Neutrophil (primary cell): Measurements from ENCODE around the gene STAG1.
"Not testable (repeated sequence)": the region's sequence is repeated elsewhere in the genome, so short reads cannot be mapped to it uniquely, and the experiment has no call there.

Source experiments
- H3K27ac ChIP-seq: fragments of 200-600 bp; sonication (generic); 2 replicates; pipeline ENCODE4 v1.5.1; 2016; ENCODE audit warnings: mild to moderate bottlenecking, moderate library complexity
- H3K27me3 ChIP-seq: fragments of 200-600 bp; sonication (generic); 2 replicates; pipeline ENCODE4 v1.6.0; 2016; ENCODE audit warnings: mild to moderate bottlenecking
- H3K36me3 ChIP-seq: fragments of 200-600 bp; sonication (generic); 2 replicates; pipeline ENCODE4 v1.5.1; 2017
- H3K4me1 ChIP-seq, 2 experiments: fragments of 200-600 bp in 1 of 2; sonication (generic) in 1 of 2; 1 replicate in 1 of 2; 2 replicates in 1 of 2; pipeline versions ENCODE4 v1.5.1 to v1.6.1; 2013 to 2016; ENCODE audit warnings: low read depth in 1 of 2, low read length in 1 of 2, mild to moderate bottlenecking in 1 of 2, moderate library complexity in 1 of 2; ENCODE audit not compliant: control insufficient read depth in 1 of 2, insufficient read depth in 1 of 2
- H3K4me3 ChIP-seq, 2 experiments: fragments of 200-600 bp in 1 of 2; sonication (generic) in 1 of 2; 1 replicate in 1 of 2; 2 replicates in 1 of 2; pipeline ENCODE4 v1.5.1; 2013 to 2016; ENCODE audit warnings: low read depth in 1 of 2, low read length in 1 of 2, mild to moderate bottlenecking in 1 of 2, moderate library complexity in 1 of 2
- H3K9me3 ChIP-seq: fragments of 200-600 bp; sonication (generic); 2 replicates; pipeline ENCODE4 v1.5.1; 2016
- TF ChIP-seq, protein P1 (sequence below): fragments of 200-600 bp; sonication (generic); IDR thresholded peaks from 2 replicates; pipeline ENCODE4 v1.5.1; 2016; ENCODE audit warnings: antibody characterized with exemption

The STAG1 gene

DNA sequence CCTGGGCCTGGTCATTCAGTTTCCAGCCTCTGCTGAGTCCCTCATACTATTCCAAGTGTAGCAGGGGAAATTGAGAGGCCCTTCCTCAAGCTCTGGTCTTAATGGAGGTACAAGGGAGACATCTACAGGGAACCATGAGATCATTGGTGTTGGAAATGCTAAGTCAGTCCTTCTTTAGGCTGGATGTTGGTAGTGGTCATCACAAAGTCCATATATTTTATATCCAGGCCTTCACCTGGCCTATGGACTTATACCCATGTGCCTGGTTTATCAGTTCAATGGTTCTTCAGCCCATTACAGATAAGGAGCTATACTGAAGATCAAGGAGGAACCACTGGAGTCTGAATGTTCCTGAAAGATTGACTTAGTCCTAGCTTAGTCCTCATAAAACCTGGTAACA is 135.0 kb downstream of the STAG1 start:
- H3K36me3 ChIP-seq = no peaks in the 10 kb centered on the region
- H3K4me3 ChIP-seq = no peak overlapping the region
- peaks cover 18% of the 10 kb centered on the region in 2 experiments for H3K4me1 ChIP-seq
- H3K9me3 ChIP-seq = no peaks in the 10 kb centered on the region
- H3K27me3 ChIP-seq = no peaks in the 10 kb centered on the region
- peak overlapping the region; percentile 13 for H3K27ac ChIP-seq
- TF ChIP-seq, protein P1, sequence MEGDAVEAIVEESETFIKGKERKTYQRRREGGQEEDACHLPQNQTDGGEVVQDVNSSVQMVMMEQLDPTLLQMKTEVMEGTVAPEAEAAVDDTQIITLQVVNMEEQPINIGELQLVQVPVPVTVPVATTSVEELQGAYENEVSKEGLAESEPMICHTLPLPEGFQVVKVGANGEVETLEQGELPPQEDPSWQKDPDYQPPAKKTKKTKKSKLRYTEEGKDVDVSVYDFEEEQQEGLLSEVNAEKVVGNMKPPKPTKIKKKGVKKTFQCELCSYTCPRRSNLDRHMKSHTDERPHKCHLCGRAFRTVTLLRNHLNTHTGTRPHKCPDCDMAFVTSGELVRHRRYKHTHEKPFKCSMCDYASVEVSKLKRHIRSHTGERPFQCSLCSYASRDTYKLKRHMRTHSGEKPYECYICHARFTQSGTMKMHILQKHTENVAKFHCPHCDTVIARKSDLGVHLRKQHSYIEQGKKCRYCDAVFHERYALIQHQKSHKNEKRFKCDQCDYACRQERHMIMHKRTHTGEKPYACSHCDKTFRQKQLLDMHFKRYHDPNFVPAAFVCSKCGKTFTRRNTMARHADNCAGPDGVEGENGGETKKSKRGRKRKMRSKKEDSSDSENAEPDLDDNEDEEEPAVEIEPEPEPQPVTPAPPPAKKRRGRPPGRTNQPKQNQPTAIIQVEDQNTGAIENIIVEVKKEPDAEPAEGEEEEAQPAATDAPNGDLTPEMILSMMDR = no peak

DNA sequence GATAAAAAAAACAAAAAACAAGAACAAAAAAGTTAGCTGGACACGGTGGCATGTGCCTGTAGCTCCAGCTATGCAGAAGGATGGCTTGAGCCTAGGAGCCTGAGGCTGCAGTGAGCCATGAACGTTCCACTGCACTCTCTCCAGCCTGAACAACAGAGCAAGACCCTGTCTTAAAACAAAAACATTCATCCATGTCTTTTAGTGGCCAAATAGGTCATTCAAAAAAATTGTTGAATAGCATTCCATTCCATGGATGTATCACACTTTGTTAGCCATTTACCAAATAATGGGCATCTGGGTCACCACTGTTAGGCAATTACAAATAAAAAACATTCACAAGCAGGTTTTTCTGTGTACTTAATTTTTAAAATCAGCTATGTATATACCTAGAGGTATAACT is 139.7 kb downstream of the STAG1 start:
- H3K27me3 ChIP-seq = no peaks in the 10 kb centered on the region

DNA sequence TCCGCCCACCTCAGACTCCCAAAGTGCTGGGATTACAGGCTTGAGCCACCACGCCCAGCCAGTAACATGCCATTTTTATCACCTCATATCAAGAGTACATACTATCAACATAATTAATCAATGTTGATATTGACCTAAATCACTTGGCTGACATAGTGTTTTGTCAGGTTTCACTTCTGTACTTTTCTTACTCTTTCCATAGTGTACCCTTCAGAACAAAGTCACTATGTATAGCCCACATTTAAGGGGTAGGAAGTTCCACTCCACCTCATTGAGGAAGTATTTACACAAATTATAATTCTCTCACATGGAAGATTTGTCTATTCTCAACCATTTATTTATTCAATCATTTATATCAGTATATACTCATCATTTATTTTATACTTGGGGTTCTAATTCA is 145.2 kb downstream of the STAG1 start:
- TF ChIP-seq, protein P1 = no peak
- Histone ChIP-seq H3K36me3 (peaks cover 18% of the 10 kb centered on the region), H3K27me3 (no peaks in the 10 kb centered on the region), H3K4me1 (no peaks in the 10 kb centered on the region), H3K9me3 (no peaks in the 10 kb centered on the region), H3K27ac (no peak overlapping the region), H3K4me3 (no peak overlapping the region)

More for the DNA sequence above, 139.7 kb downstream of the STAG1 start:
- H3K9me3 ChIP-seq = no peaks in the 10 kb centered on the region
- no peaks in the 10 kb centered on the region for H3K36me3 ChIP-seq
- no peak overlapping the region for H3K4me3 ChIP-seq
- H3K4me1 ChIP-seq = no peaks in the 10 kb centered on the region
- H3K27ac ChIP-seq = no peak overlapping the region
- TF ChIP-seq, protein P1 = no peak

DNA sequence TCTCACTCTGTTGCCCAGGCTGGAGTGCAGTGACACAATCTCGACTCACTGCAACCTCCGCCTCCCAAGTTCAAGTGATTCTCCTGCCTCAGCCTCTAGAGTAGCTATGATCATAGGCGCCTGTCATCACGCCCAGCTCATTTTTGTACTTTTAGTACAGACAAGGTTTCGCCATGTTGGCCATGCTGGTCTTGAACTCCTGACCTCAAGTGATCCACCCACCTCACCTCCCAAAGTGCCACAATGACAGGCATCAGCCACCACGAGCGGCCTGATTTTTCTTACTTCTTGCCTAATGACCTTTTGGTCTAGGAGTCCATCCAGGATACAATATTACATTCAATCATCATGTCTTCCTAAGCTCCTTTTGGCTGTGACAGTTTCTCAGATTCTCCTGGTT is 146.0 kb downstream of the STAG1 start:
- H3K27ac ChIP-seq, H3K4me1 ChIP-seq, H3K4me3 ChIP-seq, H3K27me3 ChIP-seq, H3K9me3 ChIP-seq: not testable (repeated sequence)
- H3K36me3 ChIP-seq = peaks cover 18% of the 10 kb centered on the region

DNA sequence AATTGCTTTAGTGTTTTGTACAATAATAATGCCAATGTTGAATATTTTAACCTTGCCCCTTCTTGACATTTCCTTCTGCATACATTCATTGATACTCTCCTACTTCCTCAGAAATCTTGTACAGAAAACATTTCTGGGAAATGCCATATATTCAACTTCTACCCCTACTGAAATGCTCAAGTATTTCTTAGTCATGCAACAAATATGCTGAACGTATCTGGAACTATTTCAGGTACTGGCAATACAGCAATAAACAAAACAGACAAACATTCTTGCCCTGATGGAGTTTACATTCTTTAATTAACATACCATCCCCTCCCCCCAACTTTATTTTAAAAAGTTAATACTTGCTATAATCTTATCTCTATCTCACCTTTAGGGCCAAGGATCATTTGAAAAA is 147.2 kb downstream of the STAG1 start:
- no peaks in the 10 kb centered on the region for H3K27me3 ChIP-seq
- no peaks in the 10 kb centered on the region for H3K9me3 ChIP-seq
- H3K4me1 ChIP-seq = no peaks in the 10 kb centered on the region
- H3K36me3 ChIP-seq = peaks cover 18% of the 10 kb centered on the region
- H3K27ac ChIP-seq = no peak overlapping the region
- H3K4me3 ChIP-seq = no peak overlapping the region
- TF ChIP-seq, protein P1 = no peak

DNA sequence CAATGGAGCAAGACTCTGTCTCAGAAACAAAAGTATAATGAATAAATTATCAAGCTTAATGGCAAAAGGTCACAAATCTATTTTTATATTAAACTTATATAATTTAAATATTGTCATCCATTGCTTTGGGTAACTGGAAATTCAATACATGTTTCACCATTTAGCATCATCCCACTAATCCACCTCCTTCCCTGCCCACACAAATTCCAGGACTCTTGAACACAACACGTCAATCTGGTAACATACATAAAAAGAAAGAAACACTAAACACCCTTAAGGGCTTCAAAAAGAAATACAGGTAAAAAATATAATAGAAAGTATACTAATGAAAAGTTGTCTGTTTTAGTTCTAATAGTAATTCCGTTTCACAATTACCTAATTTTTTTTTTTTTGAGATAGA is 149.4 kb downstream of the STAG1 start:
- Histone ChIP-seq H3K36me3 (peaks cover 18% of the 10 kb centered on the region), H3K4me1 (no peaks in the 10 kb centered on the region), H3K27ac (no peak overlapping the region), H3K9me3 (no peaks in the 10 kb centered on the region), H3K4me3 (no peak overlapping the region), H3K27me3 (no peaks in the 10 kb centered on the region)
- TF ChIP-seq, protein P1 = no peak
